Stimulated activated CD4-positive, alpha-beta T cell treated with anti-CD3 and anti-CD28 coated beads, Interleukin-1b, Interleukin-23, amount 100 ng/mL, for 4 hours (primary cell): ENCODE results near the gene ZNF662.

Experiments
- DNase-seq, 2 donors: peaks; one replicate each; pipeline ENCODE4 v3.0.0-alpha.2; 2020; ENCODE audit warnings: low read depth in 2 of 2

The ZNF662 gene

GRCh38 chr3:42887084-42887483 is 18.9 kb upstream of the ZNF662 start:
- no peak for DNase-seq

- no peak for DNase-seq
Observed at GRCh38 chr3:42891042-42891441, 14.9 kb upstream of the ZNF662 start.

- DNase-seq: no peak
Observed at GRCh38 chr3:42892169-42892568, 13.8 kb upstream of the ZNF662 start.

GRCh38 chr3:42892807-42893206 is 13.1 kb upstream of the ZNF662 start:
- no peak for DNase-seq

GRCh38 chr3:42894698-42895579 is 11.0 kb upstream of the ZNF662 start:
- no peak for DNase-seq

- no peak for DNase-seq
Observed at GRCh38 chr3:42895580-42895868, 10.4 kb upstream of the ZNF662 start.

GRCh38 chr3:42898896-42899675 is 6.9 kb upstream of the ZNF662 start:
- DNase-seq: no peak

- DNase-seq: no peak
Observed at GRCh38 chr3:42900226-42901072, 5.5 kb upstream of the ZNF662 start.

- no peak for DNase-seq
Observed at GRCh38 chr3:42901073-42901415, 4.9 kb upstream of the ZNF662 start.

GRCh38 chr3:42902257-42902656 is 3.7 kb upstream of the ZNF662 start:
- DNase-seq: no peak

- DNase-seq: no peak
Observed at GRCh38 chr3:42904076-42904475, 1.9 kb upstream of the ZNF662 start.

- DNase-seq: no peak
Observed at GRCh38 chr3:42905740-42906069, 237 bp upstream of the ZNF662 start.

GRCh38 chr3:42906848-42907183 is 874 bp downstream of the ZNF662 start:
- DNase-seq: no peak

- no peak for DNase-seq
Observed at GRCh38 chr3:42908675-42909074, 2.7 kb downstream of the ZNF662 start.

GRCh38 chr3:42911551-42911950 is 5.6 kb downstream of the ZNF662 start:
- no peak for DNase-seq

GRCh38 chr3:42914771-42915515 is 9.0 kb downstream of the ZNF662 start:
- DNase-seq: no peak

GRCh38 chr3:42923606-42924005 is 17.7 kb downstream of the ZNF662 start:
- no peak for DNase-seq

- no peak for DNase-seq
Observed at GRCh38 chr3:42926310-42926709, 20.4 kb downstream of the ZNF662 start.

- DNase-seq: no peak
Observed at GRCh38 chr3:42934111-42934510, 28.2 kb downstream of the ZNF662 start.

- no peak for DNase-seq
Observed at GRCh38 chr3:42934910-42935309, 29.0 kb downstream of the ZNF662 start.

- DNase-seq: no peak
Observed at GRCh38 chr3:42935472-42935871, 29.5 kb downstream of the ZNF662 start.
